ENCODE data around the gene MYO10.
A peak's percentile ranks its signal among the peaks of the same experiment; 100 is the strongest.

The MYO10 gene

GRCh38 chr5:16812448-16812847 is 123.6 kb downstream of the MYO10 start:
- no peak for DNase-seq (ENCODE audit: low read depth)

GRCh38 chr5:16810208-16810854 is 125.8 kb downstream of the MYO10 start:
- no peak for DNase-seq (ENCODE audit: low read depth)

DNA sequence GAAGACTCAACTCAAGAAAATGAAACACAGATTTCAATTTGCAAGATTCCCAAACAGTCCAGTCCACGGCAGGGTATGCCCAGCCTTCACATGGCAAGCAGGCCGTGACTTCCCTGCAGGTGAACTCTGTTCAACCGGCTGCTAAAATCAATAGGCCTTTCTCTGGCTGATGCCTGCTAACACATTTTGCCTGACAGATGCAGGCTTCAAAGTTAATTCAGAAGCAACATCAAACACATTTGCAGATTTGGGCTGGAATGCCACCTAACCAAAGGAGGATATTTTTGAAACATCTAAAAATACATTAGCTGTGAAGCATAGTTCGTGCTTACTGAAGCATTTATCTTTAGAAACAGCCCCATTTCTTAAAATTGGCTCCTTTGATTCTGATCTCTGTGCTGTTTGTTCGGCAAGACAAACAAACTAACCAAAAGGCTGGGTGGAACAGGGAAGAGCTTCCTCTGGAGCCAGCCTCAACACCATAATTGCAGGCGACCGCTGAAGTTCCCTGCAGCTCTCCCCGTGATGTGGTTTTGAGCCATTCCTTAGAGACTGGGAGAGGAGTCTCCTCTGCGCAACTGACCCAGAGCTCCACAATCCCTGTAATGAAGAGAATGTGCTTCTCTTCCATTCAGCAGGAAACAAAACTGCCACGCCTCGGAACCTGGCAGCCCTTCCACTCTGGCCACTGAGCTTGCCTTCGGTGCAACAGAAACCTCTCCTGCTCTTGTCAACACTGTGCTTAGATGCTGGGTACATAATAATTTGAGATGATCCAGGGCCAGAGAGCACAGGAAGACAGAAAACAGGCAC is 126.5 kb downstream of the MYO10 start:
- no peak for DNase-seq (ENCODE audit: low read depth)

DNA sequence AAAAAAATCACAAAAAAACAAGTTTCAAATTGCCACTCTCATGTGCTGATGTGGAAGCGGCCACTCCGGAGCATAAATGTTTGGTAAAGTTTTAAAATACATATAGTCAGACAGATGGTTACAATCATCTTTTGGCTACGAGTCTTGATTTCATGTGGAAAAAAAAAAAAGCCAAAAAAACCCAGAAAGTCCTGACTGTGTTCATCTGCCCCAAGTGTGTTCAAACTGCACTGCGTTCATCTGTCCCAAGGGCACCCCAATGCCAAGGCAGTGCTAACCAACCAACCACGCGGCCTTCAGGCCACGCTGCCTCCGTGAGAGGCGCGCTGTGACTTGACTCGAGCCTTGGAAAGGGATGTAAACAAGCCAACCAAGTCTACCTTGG is 127.1 kb downstream of the MYO10 start:
- DNase-seq (ENCODE audit: low read depth), result no peak

- no peak for DNase-seq (ENCODE audit: low read depth)
Observed at GRCh38 chr5:16808021-16808420, 128.1 kb downstream of the MYO10 start.

DNA sequence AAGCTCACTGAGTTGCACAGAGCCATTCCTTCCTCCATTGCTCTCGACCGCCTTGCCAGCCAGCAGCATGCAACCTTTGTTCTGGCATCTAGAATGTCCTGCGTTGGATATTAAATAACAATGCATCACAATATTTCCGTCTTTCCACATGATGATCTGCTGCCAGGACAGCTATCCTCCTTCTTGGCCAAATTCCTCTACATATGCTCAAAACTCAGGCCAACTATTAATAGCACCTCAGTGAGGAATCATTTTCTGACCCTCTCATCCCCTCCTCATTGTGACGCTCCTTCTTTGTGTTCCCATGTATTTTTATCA is 128.6 kb downstream of the MYO10 start:
- DNase-seq (ENCODE audit: low read depth), result no peak

- no peak for DNase-seq (ENCODE audit: low read depth)
Observed at GRCh38 chr5:16806711-16807546, 129.2 kb downstream of the MYO10 start.

DNA sequence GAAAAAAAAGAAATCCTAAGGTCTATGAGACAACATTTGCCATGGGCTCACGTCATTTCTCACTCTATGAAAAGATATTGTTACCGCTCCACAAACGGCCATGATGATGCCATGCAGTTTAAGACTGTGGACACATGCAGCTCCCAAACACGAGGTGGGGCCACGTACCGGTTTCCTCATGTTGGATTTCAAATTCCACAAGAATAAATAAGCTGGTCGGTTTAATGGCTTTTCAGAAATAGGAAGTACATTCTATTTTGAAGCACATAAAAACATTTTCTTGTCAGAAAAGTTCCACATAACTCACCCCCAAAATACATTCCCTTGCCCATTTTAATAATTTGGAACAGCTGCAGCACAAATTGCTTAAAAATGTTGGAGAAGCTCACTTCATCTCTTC is 130.6 kb downstream of the MYO10 start:
- no peak for DNase-seq (ENCODE audit: low read depth)

DNA sequence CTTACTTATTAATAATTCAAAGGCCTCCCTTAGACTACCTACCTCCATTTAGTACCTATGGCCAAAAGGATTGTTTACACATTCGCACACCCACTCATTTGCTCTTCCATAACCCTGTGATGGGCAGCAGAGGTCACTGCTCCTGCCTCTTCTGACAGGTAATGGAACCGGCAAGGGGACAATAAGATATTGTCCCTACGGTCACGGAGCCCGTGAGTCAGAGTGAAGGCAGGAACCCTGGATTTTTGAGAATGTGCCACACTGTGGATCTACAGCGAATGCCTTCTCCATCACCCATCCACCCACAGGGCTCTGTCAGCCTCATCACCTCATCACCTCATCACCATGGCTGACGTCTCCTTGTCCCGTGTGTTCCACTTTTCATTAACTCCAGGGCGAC is 132.3 kb downstream of the MYO10 start:
- no peak for DNase-seq (ENCODE audit: low read depth)

GRCh38 chr5:16800477-16800876 is 135.6 kb downstream of the MYO10 start:
- DNase-seq (ENCODE audit: low read depth), result no peak

DNA sequence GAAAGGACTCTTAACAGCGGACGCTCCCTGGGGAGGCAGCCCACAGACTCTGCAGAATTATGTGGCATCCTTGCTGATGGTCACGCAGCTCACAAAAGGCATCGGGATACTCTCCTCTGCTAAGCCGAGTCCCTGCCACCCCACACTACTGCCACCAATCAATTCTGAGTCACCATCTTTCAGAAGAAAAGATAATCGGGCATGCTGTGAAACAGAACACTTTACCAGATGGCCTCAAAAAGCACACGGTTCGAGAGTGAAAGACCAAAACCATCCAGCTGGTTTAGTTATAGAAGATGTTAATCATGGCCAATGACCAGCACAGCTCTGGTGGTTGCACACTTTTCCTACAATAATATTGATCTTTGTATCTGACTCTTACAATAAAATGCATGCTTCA is 136.3 kb downstream of the MYO10 start:
- DNase-seq (ENCODE audit: low read depth), result no peak

GRCh38 chr5:16797951-16798350 is 138.1 kb downstream of the MYO10 start:
- DNase-seq (ENCODE audit: low read depth), result no peak

DNA sequence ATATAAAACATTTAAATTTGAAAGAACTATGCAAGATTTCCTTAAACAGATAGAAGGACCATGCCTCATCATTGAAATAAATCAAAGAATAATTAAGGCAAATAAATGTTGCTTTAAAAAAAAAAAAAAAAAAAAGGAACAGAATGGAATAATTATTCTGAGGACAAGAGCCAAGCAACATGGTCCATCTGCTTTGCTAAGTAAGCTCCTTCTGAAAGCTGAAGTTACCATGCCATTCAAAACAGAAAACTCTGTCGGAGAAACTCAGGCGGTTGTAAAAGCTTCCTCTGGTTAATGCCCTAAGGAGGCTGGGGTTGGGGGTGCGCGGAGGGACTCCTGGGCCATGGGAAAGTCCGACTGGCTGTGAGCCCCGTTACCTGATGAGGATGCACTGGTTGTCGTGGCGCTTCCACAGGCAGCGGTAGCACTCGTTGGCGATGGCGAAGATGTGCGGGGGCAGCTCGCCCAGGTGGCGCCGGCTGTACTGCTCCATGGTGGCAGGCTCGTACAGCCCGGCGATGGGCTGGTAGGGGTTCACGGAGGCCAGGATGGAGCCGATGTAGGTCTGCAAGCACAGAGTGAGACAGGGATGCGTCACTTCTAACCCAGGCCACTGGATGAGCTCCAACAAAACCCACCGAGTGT is 141.7 kb downstream of the MYO10 start:
- DNase-seq (ENCODE audit: low read depth), result no peak

DNA sequence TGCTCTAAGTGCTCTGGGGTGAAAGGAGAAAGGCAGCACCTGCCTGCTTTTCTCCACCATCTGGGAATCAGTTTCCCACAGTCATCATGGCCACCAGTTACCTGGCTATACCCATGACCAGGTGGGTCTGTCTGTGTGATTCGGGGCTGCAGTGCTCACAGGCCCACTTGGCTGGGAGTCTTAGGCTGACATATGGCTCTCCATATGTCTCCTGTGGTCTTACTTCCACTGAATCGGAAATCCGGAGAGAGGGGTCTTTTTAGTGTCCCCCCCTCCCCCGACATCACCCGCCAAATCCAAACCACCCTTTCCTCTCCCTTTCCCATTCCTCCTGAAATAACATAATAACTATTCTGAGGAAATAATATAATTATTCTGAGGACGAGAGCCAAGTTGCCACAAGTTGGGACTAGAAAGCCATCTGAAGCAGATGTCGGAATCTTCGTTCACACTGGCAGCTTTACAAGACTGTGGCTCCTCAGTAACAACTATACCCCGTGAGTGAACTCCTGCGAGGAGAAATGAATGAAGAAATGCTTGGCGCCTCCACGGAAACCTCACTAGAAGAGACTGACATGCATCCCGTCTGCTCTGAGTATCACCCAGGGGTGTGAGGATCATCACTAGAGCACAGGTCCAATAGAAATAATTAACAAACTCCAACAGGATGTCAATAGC is 143.4 kb downstream of the MYO10 start:
- no peak for DNase-seq (ENCODE audit: low read depth)

GRCh38 chr5:16791904-16792597 is 144.0 kb downstream of the MYO10 start:
- no peak for DNase-seq (ENCODE audit: low read depth)

DNA sequence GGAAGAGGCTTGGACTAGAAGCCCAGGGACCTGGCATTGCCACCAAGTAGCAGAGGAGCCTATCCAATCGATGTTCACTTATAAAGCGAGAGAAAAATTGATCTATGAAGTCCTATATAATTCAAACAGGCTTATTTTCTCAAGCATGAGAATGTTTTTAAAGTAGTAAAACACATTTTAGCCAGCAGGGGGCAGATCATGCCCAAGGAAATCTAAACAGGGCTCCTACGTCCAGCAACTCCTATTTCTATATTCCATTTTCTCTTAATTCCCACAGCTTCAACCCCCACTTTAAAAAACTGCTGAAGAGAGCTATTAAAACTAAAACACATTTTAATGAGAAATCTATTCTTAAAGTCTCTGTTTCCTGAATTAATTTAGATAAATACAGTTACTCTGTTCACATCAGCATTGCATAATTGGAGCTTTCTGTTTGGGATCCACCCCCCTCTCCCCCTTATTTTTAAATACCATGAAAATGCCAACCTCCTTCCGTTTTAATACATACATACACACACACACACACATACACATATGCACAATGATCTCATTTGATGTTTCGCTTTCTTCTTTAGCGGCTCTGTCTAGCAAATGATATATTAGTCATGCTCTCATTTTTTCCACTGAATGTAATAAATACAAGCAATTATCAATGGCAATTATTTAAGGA is 144.9 kb downstream of the MYO10 start:
- DNase-seq (ENCODE audit: low read depth), result no peak

DNA sequence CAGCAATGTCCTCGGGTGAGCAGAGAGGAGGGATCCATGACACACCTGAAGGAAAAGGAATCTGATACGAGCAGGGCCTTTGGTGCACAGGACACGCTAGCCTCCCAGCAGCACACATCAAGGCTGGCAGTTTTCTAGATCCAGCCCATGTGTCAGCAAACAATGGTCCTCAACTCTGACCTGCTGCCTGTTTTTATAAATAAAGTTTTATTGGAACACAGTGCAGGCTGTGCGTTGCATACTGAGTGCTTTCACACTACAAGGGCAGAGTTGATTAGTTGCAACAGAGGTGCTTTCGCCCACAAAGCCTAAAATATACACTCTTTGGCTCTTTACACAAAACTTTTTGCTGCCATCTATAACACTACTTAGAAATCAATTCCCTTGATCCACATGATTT is 147.1 kb downstream of the MYO10 start:
- no peak for DNase-seq (ENCODE audit: low read depth)

DNA sequence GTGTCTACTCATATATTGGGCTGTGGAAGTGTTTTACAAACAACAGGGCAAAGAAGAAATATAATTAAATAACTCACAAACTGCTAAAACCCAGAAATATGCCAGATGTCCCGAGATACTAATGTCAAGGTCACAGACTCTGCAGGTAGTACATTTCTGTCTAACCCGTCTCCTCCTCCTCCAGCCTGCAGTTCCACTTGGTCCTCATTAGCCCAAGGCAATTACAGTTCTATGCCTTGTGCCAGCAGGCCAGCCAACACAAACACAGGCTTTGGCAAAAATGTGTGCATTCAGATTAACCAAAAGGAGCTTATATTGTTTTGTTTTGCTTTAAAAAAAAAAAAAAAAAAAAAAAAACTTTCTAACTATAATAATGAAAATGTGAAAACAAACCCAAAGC is 148.8 kb downstream of the MYO10 start:
- no peak for DNase-seq (ENCODE audit: low read depth)

- peak; percentile 43 for DNase-seq (ENCODE audit: low read depth)
Observed at GRCh38 chr5:16784843-16785791, 151.0 kb downstream of the MYO10 start.

DNA sequence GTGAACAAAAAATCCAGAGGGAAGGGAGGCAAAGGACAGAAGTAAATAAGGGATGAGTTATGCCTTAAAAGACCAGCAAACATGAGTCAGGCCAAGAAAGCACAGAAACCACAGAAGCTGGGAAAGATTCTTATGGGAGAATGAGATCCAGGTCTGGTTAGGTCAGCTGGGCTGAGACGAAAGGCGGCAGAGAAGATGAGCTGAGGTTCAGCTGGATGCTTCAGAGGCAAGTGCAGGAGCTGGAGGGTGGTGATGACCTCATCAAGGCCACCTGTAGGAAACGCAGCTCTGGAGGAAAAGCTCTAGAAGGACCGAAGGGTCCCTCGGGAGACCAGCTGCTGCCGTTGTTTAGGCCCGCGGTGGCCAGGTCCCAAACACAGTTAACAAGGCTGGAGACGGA is 152.0 kb downstream of the MYO10 start:
- DNase-seq (ENCODE audit: low read depth), result no peak
